Suprapubic skin (tissue), 4 donors: ENCODE data around the gene PPFIA3.

Experiments used
- CTCF ChIP-seq, 2 donors: fragments of 200-600 bp in 1 of 2; fragments of 450-650 bp in 1 of 2; sonication (generic) in 1 of 2; IDR thresholded peaks; one replicate each; pipeline ENCODE4 v1.5.1; 2016 to 2019; ENCODE audit warnings: antibody characterized with exemption in 2 of 2, mild to moderate bottlenecking in 1 of 2, moderate library complexity in 1 of 2
- EP300 ChIP-seq: sonication (generic); formaldehyde crosslinking; IDR thresholded peaks from one replicate; pipeline ENCODE4 v1.6.1; 2017; ENCODE audit warnings: antibody characterized with exemption
- POLR2A ChIP-seq, 2 donors: fragments of 450-650 bp; IDR thresholded peaks; one replicate each; pipeline ENCODE4 v1.6.1; 2017; ENCODE audit warnings: antibody characterized with exemption in 2 of 2, mild to moderate bottlenecking in 2 of 2, moderate library complexity in 2 of 2
- POLR2AphosphoS5 ChIP-seq, 3 donors: sonication (generic); formaldehyde crosslinking; IDR thresholded peaks; one replicate each; pipeline ENCODE4 v1.6.1; 2017; ENCODE audit warnings: antibody characterized with exemption in 3 of 3

GRCh38 chr19:49188626-49189200, 69.4 kb downstream of the PPFIA3 start:
- TF ChIP-seq POLR2AphosphoS5 (IDR thresholded peaks at IDR 0.05) (no peak), CTCF (IDR thresholded peaks at IDR 0.05) (no peak), EP300 (no peak), POLR2A (IDR thresholded peaks at IDR 0.05) (no peak)
